ENCODE data around the gene PEPD. TPM values are rescaled to one million over a fixed set of nuclear protein-coding genes. Genes with fewer than 3 reads are reported as not detected.

Gene PEPD
- total RNA-seq, 1 experiment from 2014 or later, result 83.1 TPM

GRCh38 chr19:33438987-33439781 is 82.4 kb downstream of the PEPD start (continued):
- TF ChIP-seq GABPB1 (CRISPR knock-in tag; IDR thresholded peaks at IDR 0.05), result no peak
- no peak for TF ChIP-seq SMAD4 (CRISPR knock-in tag; IDR thresholded peaks at IDR 0.05)
- TF ChIP-seq, protein P1, sequence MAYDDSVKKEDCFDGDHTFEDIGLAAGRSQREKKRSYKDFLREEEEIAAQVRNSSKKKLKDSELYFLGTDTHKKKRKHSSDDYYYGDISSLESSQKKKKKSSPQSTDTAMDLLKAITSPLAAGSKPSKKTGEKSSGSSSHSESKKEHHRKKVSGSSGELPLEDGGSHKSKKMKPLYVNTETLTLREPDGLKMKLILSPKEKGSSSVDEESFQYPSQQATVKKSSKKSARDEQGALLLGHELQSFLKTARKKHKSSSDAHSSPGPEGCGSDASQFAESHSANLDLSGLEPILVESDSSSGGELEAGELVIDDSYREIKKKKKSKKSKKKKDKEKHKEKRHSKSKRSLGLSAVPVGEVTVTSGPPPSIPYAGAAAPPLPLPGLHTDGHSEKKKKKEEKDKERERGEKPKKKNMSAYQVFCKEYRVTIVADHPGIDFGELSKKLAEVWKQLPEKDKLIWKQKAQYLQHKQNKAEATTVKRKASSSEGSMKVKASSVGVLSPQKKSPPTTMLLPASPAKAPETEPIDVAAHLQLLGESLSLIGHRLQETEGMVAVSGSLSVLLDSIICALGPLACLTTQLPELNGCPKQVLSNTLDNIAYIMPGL (CRISPR knock-in tag; IDR thresholded peaks at IDR 0.05), result no peak
- TF ChIP-seq, protein P2, sequence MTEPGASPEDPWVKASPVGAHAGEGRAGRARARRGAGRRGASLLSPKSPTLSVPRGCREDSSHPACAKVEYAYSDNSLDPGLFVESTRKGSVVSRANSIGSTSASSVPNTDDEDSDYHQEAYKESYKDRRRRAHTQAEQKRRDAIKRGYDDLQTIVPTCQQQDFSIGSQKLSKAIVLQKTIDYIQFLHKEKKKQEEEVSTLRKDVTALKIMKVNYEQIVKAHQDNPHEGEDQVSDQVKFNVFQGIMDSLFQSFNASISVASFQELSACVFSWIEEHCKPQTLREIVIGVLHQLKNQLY (CRISPR knock-in tag; IDR thresholded peaks at IDR 0.05), result no peak
- TF ChIP-seq ZNF281 (CRISPR knock-in tag; IDR thresholded peaks at IDR 0.05), result no peak
- no peak for TF ChIP-seq TEAD4 (CRISPR knock-in tag; IDR thresholded peaks at IDR 0.05)
- no peak for TF ChIP-seq GRHL2 (CRISPR knock-in tag; IDR thresholded peaks at IDR 0.05; ENCODE audit: insufficient replicate concordance, severe bottlenecking)
- TF ChIP-seq ZNF138 (CRISPR knock-in tag; conservative IDR thresholded peaks at IDR 0.05), result no peak
- no peak for TF ChIP-seq NFE2L1 (CRISPR knock-in tag; IDR thresholded peaks at IDR 0.05)
- TF ChIP-seq, protein P3, sequence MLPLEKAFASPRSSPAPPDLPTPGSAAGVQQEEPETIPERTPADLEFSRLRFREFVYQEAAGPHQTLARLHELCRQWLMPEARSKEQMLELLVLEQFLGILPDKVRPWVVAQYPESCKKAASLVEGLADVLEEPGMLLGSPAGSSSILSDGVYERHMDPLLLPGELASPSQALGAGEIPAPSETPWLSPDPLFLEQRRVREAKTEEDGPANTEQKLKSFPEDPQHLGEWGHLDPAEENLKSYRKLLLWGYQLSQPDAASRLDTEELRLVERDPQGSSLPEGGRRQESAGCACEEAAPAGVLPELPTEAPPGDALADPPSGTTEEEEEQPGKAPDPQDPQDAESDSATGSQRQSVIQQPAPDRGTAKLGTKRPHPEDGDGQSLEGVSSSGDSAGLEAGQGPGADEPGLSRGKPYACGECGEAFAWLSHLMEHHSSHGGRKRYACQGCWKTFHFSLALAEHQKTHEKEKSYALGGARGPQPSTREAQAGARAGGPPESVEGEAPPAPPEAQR (CRISPR knock-in tag; IDR thresholded peaks at IDR 0.05), result no peak

GRCh38 chr19:33437821-33438671 is 83.5 kb downstream of the PEPD start:
- POLR2A ChIA-PET, result interaction anchor here (0.5 kb wide), 1 partner anchor 113 kb away, joined by 3 read pairs; no protein-coding TSS in a partner anchor
- ATAC-seq (no peak), DNase-seq (ENCODE audit: low spot score) (no peak)
- no peaks in the 10 kb centered on the region for H3K36me3 Mint-ChIP-seq
- H3K27me3 Mint-ChIP-seq (ENCODE audit: low read depth), result no peaks in the 10 kb centered on the region
- no peaks in the 10 kb centered on the region for H3K9me3 Mint-ChIP-seq
- no peak overlapping the region for H3K4me3 Mint-ChIP-seq
- CTCF ChIA-PET, result interaction anchor here (1.1 kb wide), 1 partner anchor 18 kb away, joined by 3 read pairs; no protein-coding TSS in a partner anchor
- H3K27ac Mint-ChIP-seq, result no peak overlapping the region
- no peaks in the 10 kb centered on the region for H3K4me1 Mint-ChIP-seq
- TF ChIP-seq ZNF138 (CRISPR knock-in tag; conservative IDR thresholded peaks at IDR 0.05), result no peak
- no peak for TF ChIP-seq CREM (CRISPR knock-in tag; IDR thresholded peaks at IDR 0.05)
- TF ChIP-seq, protein P4, sequence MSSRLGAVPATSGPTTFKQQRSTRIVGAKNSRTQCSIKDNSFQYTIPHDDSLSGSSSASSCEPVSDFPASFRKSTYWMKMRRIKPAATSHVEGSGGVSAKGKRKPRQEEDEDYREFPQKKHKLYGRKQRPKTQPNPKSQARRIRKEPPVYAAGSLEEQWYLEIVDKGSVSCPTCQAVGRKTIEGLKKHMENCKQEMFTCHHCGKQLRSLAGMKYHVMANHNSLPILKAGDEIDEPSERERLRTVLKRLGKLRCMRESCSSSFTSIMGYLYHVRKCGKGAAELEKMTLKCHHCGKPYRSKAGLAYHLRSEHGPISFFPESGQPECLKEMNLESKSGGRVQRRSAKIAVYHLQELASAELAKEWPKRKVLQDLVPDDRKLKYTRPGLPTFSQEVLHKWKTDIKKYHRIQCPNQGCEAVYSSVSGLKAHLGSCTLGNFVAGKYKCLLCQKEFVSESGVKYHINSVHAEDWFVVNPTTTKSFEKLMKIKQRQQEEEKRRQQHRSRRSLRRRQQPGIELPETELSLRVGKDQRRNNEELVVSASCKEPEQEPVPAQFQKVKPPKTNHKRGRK (CRISPR knock-in tag; IDR thresholded peaks at IDR 0.05; ENCODE audit: borderline replicate concordance), result no peak
- TF ChIP-seq TP53 (CRISPR knock-in tag; IDR thresholded peaks at IDR 0.05), result no peak
- TF ChIP-seq CDX4 (CRISPR knock-in tag; IDR thresholded peaks at IDR 0.05; ENCODE audit: borderline replicate concordance), result no peak
- no peak for TF ChIP-seq JUN (CRISPR knock-in tag; IDR thresholded peaks at IDR 0.05)
- TF ChIP-seq ATF3 (CRISPR knock-in tag; conservative IDR thresholded peaks at IDR 0.05), result no peak
- no peak for TF ChIP-seq SMAD4 (CRISPR knock-in tag; IDR thresholded peaks at IDR 0.05)
- TF ChIP-seq HMGA2 (CRISPR knock-in tag; IDR thresholded peaks at IDR 0.05), result no peak
- TF ChIP-seq SP1 (CRISPR knock-in tag; conservative IDR thresholded peaks at IDR 0.05), result no peak
- no peak for TF ChIP-seq ZNF219 (CRISPR knock-in tag; IDR thresholded peaks at IDR 0.05; ENCODE audit: borderline replicate concordance)
- no peak for TF ChIP-seq ZNF416 (CRISPR knock-in tag; IDR thresholded peaks at IDR 0.05)
- TF ChIP-seq TEAD4 (CRISPR knock-in tag; IDR thresholded peaks at IDR 0.05), result no peak
- no peak for TF ChIP-seq NFATC4 (CRISPR knock-in tag; IDR thresholded peaks at IDR 0.05)
- TF ChIP-seq, protein P2 (CRISPR knock-in tag; IDR thresholded peaks at IDR 0.05), result no peak
- TF ChIP-seq ATF2 (CRISPR knock-in tag; IDR thresholded peaks at IDR 0.05; ENCODE audit: borderline replicate concordance, low read depth), result no peak

Data from WTC11 (cell line).